ENCODE measurements around the gene APOBEC3B.
"Not testable (repeated sequence)": the region's sequence is repeated elsewhere in the genome, so short reads cannot be mapped to it uniquely, and the experiment has no call there.

Gene APOBEC3B

DNA sequence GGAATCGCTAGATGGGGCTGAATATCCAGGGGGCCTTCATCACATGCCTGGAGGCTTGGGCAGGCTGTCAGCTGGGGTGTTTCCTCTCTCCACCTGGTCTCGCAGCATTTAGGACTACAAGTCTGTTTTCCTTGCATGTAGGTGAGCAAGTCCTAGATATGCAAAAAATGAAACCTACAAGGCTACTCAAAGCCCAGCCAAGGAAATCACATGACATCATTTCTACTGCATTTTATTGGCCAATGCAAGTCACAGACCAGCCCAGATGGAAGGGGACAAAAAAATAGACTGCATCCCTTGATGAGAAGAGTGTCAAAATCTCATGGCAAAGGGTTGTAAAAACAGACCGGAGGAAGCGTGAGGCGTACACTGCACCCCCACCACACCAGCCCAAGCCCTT, 9.6 kb upstream of the APOBEC3B start:
- DNase-seq (ENCODE audit: insufficient read length, low spot score) (no peak), FAIRE-seq (no peak)
- TF ChIP-seq POLR2A (IDR thresholded peaks at IDR 0.05; ENCODE audit: low read depth, low read length), result no peak
- TF ChIP-seq POLR2AphosphoS5 (IDR thresholded peaks at IDR 0.05; ENCODE audit: low read depth, low read length), result no peak
- no peak for TF ChIP-seq TAF1 (IDR thresholded peaks at IDR 0.05; ENCODE audit: low read depth, low read length)
- no peak for TF ChIP-seq PAX5 (IDR thresholded peaks at IDR 0.05; ENCODE audit: insufficient read depth, low read length, severe bottlenecking)

DNA sequence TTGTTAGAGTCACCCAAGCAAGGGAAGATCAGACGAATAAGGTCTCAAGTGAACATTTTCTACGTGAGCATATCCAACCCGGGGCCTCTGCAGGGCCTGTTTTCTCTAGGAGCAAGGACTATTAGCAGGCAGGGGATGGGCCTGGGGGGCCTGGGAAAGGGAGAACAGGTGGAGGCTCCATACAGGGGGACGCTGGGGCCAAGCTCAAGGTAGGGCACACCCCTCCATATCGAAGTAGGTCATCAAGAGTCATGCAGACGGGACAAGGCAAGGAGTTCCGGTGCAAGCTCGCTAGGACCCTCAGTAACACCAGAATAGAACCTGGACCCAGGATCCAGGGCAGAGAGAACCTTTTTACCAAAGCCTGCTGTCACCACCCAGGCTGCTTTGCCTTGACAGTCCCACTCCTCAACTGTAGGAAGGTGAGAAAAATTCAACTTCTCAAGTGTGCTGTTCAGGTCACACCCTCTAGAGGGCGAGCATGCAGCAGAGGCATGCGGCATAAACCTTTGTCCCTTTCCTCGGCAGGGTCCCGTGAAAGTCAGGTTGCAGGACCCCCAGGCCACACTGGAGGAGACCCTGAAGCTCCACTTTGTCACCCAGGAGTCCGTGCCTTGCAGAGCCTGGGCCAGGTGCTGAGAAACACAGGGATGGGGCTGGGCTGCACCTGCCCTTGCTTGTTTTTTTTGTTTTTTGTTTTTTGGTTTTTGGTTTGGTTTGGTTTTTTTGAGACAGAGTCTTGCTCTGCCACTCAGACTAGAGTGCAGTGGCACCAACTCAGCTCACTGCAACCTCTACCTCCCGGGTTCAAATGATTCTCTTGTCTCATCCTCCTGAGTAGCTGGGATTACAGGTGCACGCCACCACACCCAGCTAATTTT, 8.6 kb upstream of the APOBEC3B start:
- FAIRE-seq, result peak; percentile 94
- TF ChIP-seq TAF1 (IDR thresholded peaks at IDR 0.05; ENCODE audit: low read depth, low read length), result no peak
- no peak for TF ChIP-seq POU2F2 (IDR thresholded peaks at IDR 0.05; ENCODE audit: low read depth, low read length)
- TF ChIP-seq PAX5 (IDR thresholded peaks at IDR 0.05; ENCODE audit: insufficient read depth, low read length, severe bottlenecking), result no peak
- TF ChIP-seq SPI1 (IDR thresholded peaks at IDR 0.05; ENCODE audit: low read depth, low read length), result no peak
- TF ChIP-seq POLR2AphosphoS5 (IDR thresholded peaks at IDR 0.05; ENCODE audit: low read depth, low read length), result no peak
- TF ChIP-seq POLR2A (IDR thresholded peaks at IDR 0.05; ENCODE audit: low read depth, low read length), result no peak
- peak; percentile 62 for DNase-seq (ENCODE audit: insufficient read length, low spot score)

DNA sequence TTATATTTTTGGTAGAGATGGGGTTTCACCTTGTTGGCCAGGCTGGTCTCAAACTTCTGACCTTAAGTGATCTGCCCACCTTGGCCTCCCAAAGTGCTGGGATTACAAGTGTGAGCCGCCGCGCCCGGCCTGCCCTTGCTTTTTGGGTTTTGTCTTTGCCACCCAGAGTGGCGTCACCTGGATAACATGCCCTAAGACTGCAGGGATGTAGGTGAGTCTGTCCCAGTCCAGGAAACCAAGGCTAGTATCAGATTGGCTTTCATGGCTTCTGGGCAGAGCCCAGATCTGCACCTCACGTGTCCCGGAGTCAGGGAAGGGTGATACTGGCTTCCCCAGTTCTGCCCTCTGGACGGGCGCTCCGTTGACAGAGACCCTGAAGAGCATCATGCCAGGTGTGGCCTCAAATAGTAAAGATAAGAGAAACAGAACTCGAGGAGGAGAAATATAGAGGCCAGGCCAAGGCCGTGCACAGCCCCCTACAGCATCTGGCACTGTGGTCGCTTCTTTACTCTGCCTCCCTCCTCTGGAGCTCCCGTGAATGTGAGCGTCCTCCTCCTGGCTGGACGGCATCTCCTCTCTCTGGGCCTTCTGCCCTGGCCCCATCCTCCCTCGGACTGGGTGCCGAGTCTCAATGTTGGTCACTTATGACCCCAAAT, 7.8 kb upstream of the APOBEC3B start:
- TF ChIP-seq POLR2A (IDR thresholded peaks at IDR 0.05; ENCODE audit: low read depth, low read length), result no peak
- no peak for TF ChIP-seq TAF1 (IDR thresholded peaks at IDR 0.05; ENCODE audit: low read depth, low read length)
- no peak for TF ChIP-seq PAX5 (IDR thresholded peaks at IDR 0.05; ENCODE audit: insufficient read depth, low read length, severe bottlenecking)
- no peak for TF ChIP-seq POLR2AphosphoS5 (IDR thresholded peaks at IDR 0.05; ENCODE audit: low read depth, low read length)
- TF ChIP-seq POU2F2 (IDR thresholded peaks at IDR 0.05; ENCODE audit: low read depth, low read length), result no peak
- TF ChIP-seq SPI1 (IDR thresholded peaks at IDR 0.05; ENCODE audit: low read depth, low read length), result no peak
- no peak for DNase-seq (ENCODE audit: insufficient read length, low spot score)
- FAIRE-seq, result no peak

DNA sequence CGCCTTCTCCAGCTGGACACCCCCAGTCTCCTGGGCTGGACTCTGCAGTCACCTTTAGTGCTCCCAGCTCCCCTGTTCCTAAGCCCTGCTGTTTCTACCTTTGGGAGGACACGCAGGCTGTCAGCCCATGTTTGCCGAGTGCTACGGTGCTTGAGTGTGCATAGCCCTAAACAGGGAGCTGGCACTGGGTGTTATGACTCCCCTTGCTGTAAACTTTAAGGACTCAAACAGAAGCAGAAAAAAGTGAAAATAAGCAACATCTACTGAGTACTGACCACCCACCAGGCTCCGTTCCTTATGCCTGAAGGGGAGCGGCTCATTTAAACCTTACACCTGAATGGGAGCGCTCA, 7.3 kb upstream of the APOBEC3B start:
- FAIRE-seq (no peak), DNase-seq (ENCODE audit: insufficient read length, low spot score) (no peak)
- no peak for TF ChIP-seq PAX5 (IDR thresholded peaks at IDR 0.05; ENCODE audit: insufficient read depth, low read length, severe bottlenecking)
- TF ChIP-seq POLR2AphosphoS5 (IDR thresholded peaks at IDR 0.05; ENCODE audit: low read depth, low read length), result no peak
- no peak for TF ChIP-seq POLR2A (IDR thresholded peaks at IDR 0.05; ENCODE audit: low read depth, low read length)
- no peak for TF ChIP-seq SPI1 (IDR thresholded peaks at IDR 0.05; ENCODE audit: low read depth, low read length)
- no peak for TF ChIP-seq TAF1 (IDR thresholded peaks at IDR 0.05; ENCODE audit: low read depth, low read length)
- no peak for TF ChIP-seq POU2F2 (IDR thresholded peaks at IDR 0.05; ENCODE audit: low read depth, low read length)

DNA sequence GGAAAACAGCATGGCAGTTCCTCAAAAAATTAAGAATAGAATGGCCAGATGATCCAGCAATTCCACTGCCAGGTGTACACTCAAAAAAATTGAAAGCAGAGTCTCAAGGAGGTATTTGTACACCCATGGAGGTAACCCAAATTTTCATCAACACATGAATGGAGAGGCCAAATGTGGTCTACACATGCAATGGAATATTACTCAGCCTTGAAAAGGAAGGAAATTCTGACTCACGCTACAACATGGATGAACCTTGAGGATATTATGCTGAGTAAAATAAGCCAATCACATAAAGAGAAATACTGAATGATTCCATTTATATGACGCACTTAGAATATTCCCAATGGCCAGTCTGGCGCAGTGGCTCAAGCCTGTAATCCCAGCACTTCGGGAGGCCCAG, 4.9 kb upstream of the APOBEC3B start:
- FAIRE-seq, result peak; percentile 79
- DNase-seq (ENCODE audit: insufficient read length, low spot score), result not testable (repeated sequence)

DNA sequence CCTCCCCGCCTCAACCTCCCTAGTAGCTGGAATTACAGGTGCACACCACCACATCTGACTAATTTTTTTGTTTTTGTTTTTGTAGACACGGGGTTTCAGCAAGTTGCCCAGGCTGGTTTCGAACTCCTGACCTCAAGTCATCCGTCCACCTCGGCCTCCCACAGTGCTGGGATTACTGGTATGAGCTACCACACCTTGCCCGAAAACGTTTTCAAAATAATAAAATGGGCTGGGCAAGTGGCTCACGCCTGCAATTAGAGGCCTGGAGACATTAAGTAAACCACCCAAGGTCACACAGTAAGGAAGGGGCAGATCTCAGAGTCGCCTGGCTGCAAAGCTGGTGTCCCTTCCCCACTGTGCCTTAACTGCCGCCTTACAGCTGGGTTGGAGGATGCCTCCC, 1.6 kb upstream of the APOBEC3B start:
- FAIRE-seq, result peak; percentile 69
- not testable (repeated sequence) for DNase-seq (ENCODE audit: insufficient read length, low spot score)

DNA sequence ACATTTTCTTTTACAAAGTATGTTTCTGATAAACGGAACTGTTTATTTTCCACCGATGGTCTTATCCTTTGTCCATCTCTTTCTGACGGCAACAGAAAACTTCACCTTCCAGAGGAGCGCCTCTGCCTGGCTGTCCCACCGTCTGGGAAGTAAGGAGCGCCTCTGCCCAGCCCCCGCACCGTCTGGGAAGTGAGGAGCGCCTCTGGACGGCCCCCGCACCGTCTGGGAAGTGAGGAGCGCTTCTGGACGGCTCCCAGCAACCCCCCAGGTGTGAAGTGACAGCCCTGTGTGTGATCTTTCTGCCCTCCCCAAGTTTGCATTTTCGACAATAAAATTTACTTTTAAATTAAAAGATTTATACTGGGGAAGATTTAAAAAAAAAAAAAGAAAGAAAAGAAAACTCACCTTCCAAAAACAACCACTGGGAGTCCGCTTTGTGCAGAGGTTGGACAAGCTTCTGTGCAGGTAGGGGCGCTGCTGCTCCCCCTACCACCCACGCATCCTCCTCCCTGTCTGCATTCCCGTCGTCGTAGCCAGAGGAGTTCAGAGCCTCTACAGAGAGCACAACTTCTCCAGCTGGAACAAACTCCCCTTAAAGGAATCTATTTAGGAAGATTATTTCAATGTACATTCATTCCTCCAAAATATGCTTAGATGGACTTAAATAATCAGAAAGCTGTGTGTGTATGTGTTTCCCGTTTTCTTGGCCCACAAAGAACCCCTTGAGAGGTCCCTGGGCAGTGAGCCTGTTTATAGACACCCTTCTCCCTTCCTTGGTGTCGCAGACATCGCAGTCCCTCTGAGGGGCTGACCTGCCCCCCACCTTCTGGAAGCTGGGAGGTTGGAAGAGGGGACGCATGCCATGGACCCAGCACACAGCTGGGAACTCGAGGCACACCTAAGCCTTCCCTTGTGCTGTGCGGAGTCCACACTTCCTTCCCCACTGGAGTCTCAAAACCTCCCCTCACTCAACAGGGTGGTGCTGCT, 849 bp upstream of the APOBEC3B start:
- no peak for TF ChIP-seq TAF1 (IDR thresholded peaks at IDR 0.05; ENCODE audit: low read depth, low read length)
- no peak for TF ChIP-seq SPI1 (IDR thresholded peaks at IDR 0.05; ENCODE audit: low read depth, low read length)
- no peak for TF ChIP-seq POU2F2 (IDR thresholded peaks at IDR 0.05; ENCODE audit: low read depth, low read length)
- TF ChIP-seq POLR2A (IDR thresholded peaks at IDR 0.05; ENCODE audit: low read depth, low read length), result no peak
- no peak for TF ChIP-seq PAX5 (IDR thresholded peaks at IDR 0.05; ENCODE audit: insufficient read depth, low read length, severe bottlenecking)
- no peak for TF ChIP-seq POLR2AphosphoS5 (IDR thresholded peaks at IDR 0.05; ENCODE audit: low read depth, low read length)
- FAIRE-seq (no peak), DNase-seq (ENCODE audit: insufficient read length, low spot score) (no peak)

DNA sequence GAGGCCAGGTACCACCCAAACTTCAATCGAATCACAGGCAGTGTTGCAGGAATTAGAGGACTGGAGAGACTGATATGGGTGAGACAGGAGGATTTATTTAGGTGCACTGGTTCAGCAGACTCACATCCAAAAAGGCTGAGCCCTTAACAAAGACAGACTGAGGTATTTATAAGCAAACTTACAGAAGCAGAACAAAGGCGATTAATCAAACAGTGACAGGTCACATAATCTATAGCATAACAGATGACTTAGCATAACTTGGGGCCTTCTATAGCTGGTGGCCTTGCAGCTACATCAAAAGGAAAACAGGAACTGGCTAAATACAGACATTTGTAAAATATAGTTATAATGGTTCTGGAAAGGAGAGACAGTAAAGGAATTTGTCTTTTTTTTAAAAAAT, 2.1 kb downstream of the APOBEC3B start:
- FAIRE-seq (no peak), DNase-seq (ENCODE audit: insufficient read length, low spot score) (no peak)
- TF ChIP-seq TAF1 (IDR thresholded peaks at IDR 0.05; ENCODE audit: low read depth, low read length), result no peak
- no peak for TF ChIP-seq POLR2AphosphoS5 (IDR thresholded peaks at IDR 0.05; ENCODE audit: low read depth, low read length)
- TF ChIP-seq PAX5 (IDR thresholded peaks at IDR 0.05; ENCODE audit: insufficient read depth, low read length, severe bottlenecking), result no peak
- TF ChIP-seq POU2F2 (IDR thresholded peaks at IDR 0.05; ENCODE audit: low read depth, low read length), result no peak
- peak; percentile 70 for TF ChIP-seq SPI1 (IDR thresholded peaks at IDR 0.05; ENCODE audit: low read depth, low read length)
- no peak for TF ChIP-seq POLR2A (IDR thresholded peaks at IDR 0.05; ENCODE audit: low read depth, low read length)

Data from GM12891 (cell line).